GM19025 (cell line): Measurements from ENCODE around the gene RPL7L1.

Source experiments
- ATAC-seq: cut with Tn5 transposase; IDR thresholded peaks from one replicate; pipeline ENCODE4 v1.9.1; 2021; ENCODE audit warnings: mild to moderate bottlenecking, low read depth, moderate library complexity; ENCODE audit not compliant: unreplicated experiment

RPL7L1 gene

GRCh38 chr6:42928986-42929820 lies 49.8 kb downstream of the RPL7L1 start, which contains the start of gene CNPY3:
Gene CNPY3, plus strand, starts transcription at chr6:42929480. Its CDS starts 91 bp downstream, at chr6:42929571.
- peak; percentile 69 for ATAC-seq

- peak; percentile 47 for ATAC-seq
Observed at GRCh38 chr6:42929821-42930360, 50.5 kb downstream of the RPL7L1 start.

- no peak for ATAC-seq
Observed at GRCh38 chr6:42932412-42932811, 53.0 kb downstream of the RPL7L1 start.

- ATAC-seq, result no peak
Observed at GRCh38 chr6:42933205-42933604, 53.8 kb downstream of the RPL7L1 start.

- no peak for ATAC-seq
Observed at GRCh38 chr6:42935322-42935721, 55.9 kb downstream of the RPL7L1 start.

GRCh38 chr6:42936398-42936797 lies 57.0 kb downstream of the RPL7L1 start:
- ATAC-seq, result no peak

GRCh38 chr6:42937548-42938427 lies 58.4 kb downstream of the RPL7L1 start:
- no peak for ATAC-seq

GRCh38 chr6:42938428-42938796 lies 59.0 kb downstream of the RPL7L1 start:
- ATAC-seq, result no peak

GRCh38 chr6:42938987-42939809 lies 59.8 kb downstream of the RPL7L1 start:
- ATAC-seq, result no peak
